Testis (tissue), 3 donors: ENCODE measurements around the gene KRT39. TPM values are rescaled to one million over a fixed set of nuclear protein-coding genes. Genes with fewer than 3 reads are reported as not detected.

Experiments used
- DNase-seq: peaks from one replicate; pipeline ENCODE4 v3.0.0-alpha.2; 2019
- H3K27ac ChIP-seq, 2 donors: fragments of 200-600 bp; sonication (generic); one replicate each; pipeline ENCODE4 v1.5.1; 2019
- H3K27me3 ChIP-seq: fragments of 200-600 bp; sonication (generic); one replicate; pipeline ENCODE4 v1.5.1; 2019
- H3K36me3 ChIP-seq: fragments of 200-600 bp; sonication (generic); one replicate; pipeline ENCODE4 v1.5.1; 2017; ENCODE audit warnings: low read depth; ENCODE audit errors: missing control alignments
- H3K4me1 ChIP-seq: fragments of 200-600 bp; sonication (generic); one replicate; pipeline ENCODE4 v1.5.1; 2019
- H3K4me3 ChIP-seq, 2 donors: fragments of 200-600 bp; sonication (generic); one replicate each; pipeline ENCODE4 v1.5.1; 2017 to 2019
- H3K9me3 ChIP-seq: fragments of 200-600 bp; sonication (generic); one replicate; pipeline ENCODE4 v1.5.1; 2017
- CTCF ChIP-seq, 3 experiments: fragments of 450-650 bp in 2 of 3; fragments of 200-600 bp in 1 of 3; sonication (generic) in 1 of 3; IDR thresholded peaks; one replicate each; pipeline ENCODE4 v1.5.1; 2016 to 2019; ENCODE audit warnings: antibody characterized with exemption in 3 of 3, mild to moderate bottlenecking in 2 of 3, moderate library complexity in 1 of 3
- POLR2A ChIP-seq: fragments of 450-650 bp; IDR thresholded peaks from one replicate; pipeline ENCODE4 v1.6.1; 2017; ENCODE audit warnings: antibody characterized with exemption, mild to moderate bottlenecking, moderate library complexity
- WGBS, 2 donors: methylation state at CpG; one replicate each; pipeline ENCODE4 v1.1.5; 2018; 5-methylcytosine and 5-hydroxymethylcytosine counted together
- intact Hi-C: fragments of 100-400 bp; cut with DNase I; formaldehyde crosslinking; loops from one replicate; pipeline ENCODE4 v1.15.1; 2023; ENCODE audit warnings: low total_unique reads
- polyA plus RNA-seq: library from polyadenylated mRNA; stranded (reverse); fragments of 350-450 nt; fragmentation: Illumina TruSeq; extraction: RNeasy Lipid Tissue Mini Kit (QIAGEN cat#74804); gene quantifications from one replicate; pipeline ENCODE4 v1.2.3, GENCODE V29; 2014; ENCODE audit warnings: low read depth, low replicate concordance; ENCODE audit not compliant: insufficient read depth
- total RNA-seq, 2 donors: library from RNA; depleted of rRNA; stranded (reverse); fragments of >200 nt; gene quantifications; one replicate each; pipeline ENCODE4 v1.2.3, GENCODE V29; 2016

KRT39 gene
- total and polyA plus RNA-seq, 3 donors from 2014 or later = not detected

GRCh38 chr17:41012326-41013120, 45.8 kb upstream of the KRT39 start:
- intact Hi-C loops = no loop called here

GRCh38 chr17:41010441-41010840, 43.7 kb upstream of the KRT39 start:
- Histone ChIP-seq H3K27me3 (no peaks in the 10 kb centered on the region), H3K4me1 (no peaks in the 10 kb centered on the region), H3K27ac (no peak overlapping the region), H3K9me3 (no peaks in the 10 kb centered on the region), H3K36me3 (no peaks in the 10 kb centered on the region), H3K4me3 (no peak overlapping the region)
- no peak for DNase-seq
- intact Hi-C loops = no loop called here
- no peak for TF ChIP-seq POLR2A
- no peak for TF ChIP-seq CTCF (IDR thresholded peaks at IDR 0.05)

More at GRCh38 chr17:41012326-41013120, 45.8 kb upstream of the KRT39 start:
- Histone ChIP-seq H3K36me3 (no peaks in the 10 kb centered on the region), H3K9me3 (no peaks in the 10 kb centered on the region), H3K27ac (no peak overlapping the region), H3K27me3 (no peaks in the 10 kb centered on the region), H3K4me3 (no peak overlapping the region), H3K4me1 (no peaks in the 10 kb centered on the region)
- WGBS, 2 donors = 89 to 91% methylated on average over 6 of the region's 6 CpGs
- TF ChIP-seq POLR2A = no peak
- TF ChIP-seq CTCF (IDR thresholded peaks at IDR 0.05) = no peak
- DNase-seq = no peak

GRCh38 chr17:41009936-41010335, 43.2 kb upstream of the KRT39 start:
- DNase-seq = no peak
- intact Hi-C loops = no loop called here
- no peak overlapping the region for H3K4me3 ChIP-seq
- no peaks in the 10 kb centered on the region for H3K27me3 ChIP-seq
- TF ChIP-seq POLR2A = no peak
- TF ChIP-seq CTCF (IDR thresholded peaks at IDR 0.05) = no peak
- H3K4me1 ChIP-seq = no peaks in the 10 kb centered on the region
- no peaks in the 10 kb centered on the region for H3K9me3 ChIP-seq
- 94 to 95% methylated on average over 1 of the region's 1 CpG for WGBS, 2 donors
- no peaks in the 10 kb centered on the region for H3K36me3 ChIP-seq
- H3K27ac ChIP-seq = no peak overlapping the region

- 69 to 74% methylated on average over 4 of the region's 4 CpGs for WGBS, 2 donors
- H3K27me3 ChIP-seq = no peaks in the 10 kb centered on the region
- no peaks in the 10 kb centered on the region for H3K36me3 ChIP-seq
- no peak overlapping the region for H3K4me3 ChIP-seq
- intact Hi-C loops = no loop called here
- TF ChIP-seq CTCF (IDR thresholded peaks at IDR 0.05) = no peak
- no peak for TF ChIP-seq POLR2A
- no peaks in the 10 kb centered on the region for H3K9me3 ChIP-seq
- H3K27ac ChIP-seq = no peak overlapping the region
- no peaks in the 10 kb centered on the region for H3K4me1 ChIP-seq
- DNase-seq = no peak
Observed at GRCh38 chr17:41009301-41009760, 42.6 kb upstream of the KRT39 start.

- WGBS, 2 donors = 80 to 91% methylated on average over 6 to 8 of the region's 8 CpGs
- no peaks in the 10 kb centered on the region for H3K4me1 ChIP-seq
Observed at GRCh38 chr17:41008811-41009210, 42.1 kb upstream of the KRT39 start, which contains the start of gene KRTAP3-1. Gene KRTAP3-1 (minus strand): TSS chr17:41009128. CDS start chr17:41009074, 54 bp downstream.

More at GRCh38 chr17:41008811-41009210, 42.1 kb upstream of the KRT39 start, which contains the start of gene KRTAP3-1:
- Histone ChIP-seq H3K4me3 (no peak within 1 kb of the TSS), H3K9me3 (no peaks in the 10 kb centered on the region), H3K36me3 (no peaks in the 10 kb centered on the region), H3K27ac (no peak within 1 kb of the TSS), H3K27me3 (no peaks in the 10 kb centered on the region)
- DNase-seq = no peak
- intact Hi-C loops = no loop called here
- TF ChIP-seq POLR2A (no peak), CTCF (IDR thresholded peaks at IDR 0.05) (no peak)
